ENCODE results near the gene SIGLEC11.
"Not testable (repeated sequence)": the region's sequence is repeated elsewhere in the genome, so short reads cannot be mapped to it uniquely, and the experiment has no call there.

SIGLEC11 gene

GRCh38 chr19:49971991-49972411, 11.0 kb upstream of the SIGLEC11 start:
- in situ Hi-C loops (cut with HindIII; ENCODE audit: low pct_ligation_motif_present, low sequenced_read_pairs): no loop called here
- H3K27me3 ChIP-seq (replicated peaks): no peaks in the 10 kb centered on the region
- no peak for TF ChIP-seq CTCF (IDR thresholded peaks at IDR 0.05; ENCODE audit: low read depth, low read length, missing control alignments)

GRCh38 chr19:49969355-49969754, 8.4 kb upstream of the SIGLEC11 start:
- H3K27ac ChIP-seq; H3K36me3 ChIP-seq (replicated peaks); H3K27me3 ChIP-seq (replicated peaks); in situ Hi-C loops (cut with HindIII; ENCODE audit: low pct_ligation_motif_present, low sequenced_read_pairs); H3K4me3 ChIP-seq (ENCODE audit: low read depth, low read length); DNase-seq: not testable (repeated sequence)

More at GRCh38 chr19:49971991-49972411, 11.0 kb upstream of the SIGLEC11 start:
- Histone ChIP-seq H3K4me3 (ENCODE audit: low read depth, low read length) (no peak overlapping the region), H3K36me3 (replicated peaks) (no peaks in the 10 kb centered on the region), H3K27ac (no peak overlapping the region)
- DNase-seq: no peak

- TF ChIP-seq CTCF (IDR thresholded peaks at IDR 0.05; ENCODE audit: low read depth, low read length, missing control alignments): no peak
- Histone ChIP-seq H3K27me3 (replicated peaks) (no peaks in the 10 kb centered on the region), H3K27ac (no peak overlapping the region), H3K4me3 (ENCODE audit: low read depth, low read length) (no peak overlapping the region), H3K36me3 (replicated peaks) (no peaks in the 10 kb centered on the region)
- in situ Hi-C loops (cut with HindIII; ENCODE audit: low pct_ligation_motif_present, low sequenced_read_pairs): no loop called here
- no peak for DNase-seq
Measured at GRCh38 chr19:49968279-49968922, 7.4 kb upstream of the SIGLEC11 start.

GRCh38 chr19:49959892-49960291, 1.1 kb downstream of the SIGLEC11 start:
- H3K36me3 ChIP-seq (replicated peaks); H3K27ac ChIP-seq; DNase-seq; H3K4me3 ChIP-seq (ENCODE audit: low read depth, low read length); in situ Hi-C loops (cut with HindIII; ENCODE audit: low pct_ligation_motif_present, low sequenced_read_pairs); H3K27me3 ChIP-seq (replicated peaks): not testable (repeated sequence)

- H3K27ac ChIP-seq; DNase-seq; H3K36me3 ChIP-seq (replicated peaks); H3K27me3 ChIP-seq (replicated peaks); H3K4me3 ChIP-seq (ENCODE audit: low read depth, low read length); in situ Hi-C loops (cut with HindIII; ENCODE audit: low pct_ligation_motif_present, low sequenced_read_pairs): not testable (repeated sequence)
Measured at GRCh38 chr19:49958596-49958995, 2.4 kb downstream of the SIGLEC11 start.

GRCh38 chr19:49958144-49958543, 2.8 kb downstream of the SIGLEC11 start:
- H3K27ac ChIP-seq; in situ Hi-C loops (cut with HindIII; ENCODE audit: low pct_ligation_motif_present, low sequenced_read_pairs); DNase-seq; H3K4me3 ChIP-seq (ENCODE audit: low read depth, low read length); H3K36me3 ChIP-seq (replicated peaks); H3K27me3 ChIP-seq (replicated peaks): not testable (repeated sequence)

GRCh38 chr19:49957262-49957915, 3.6 kb downstream of the SIGLEC11 start:
- Histone ChIP-seq H3K4me3 (ENCODE audit: low read depth, low read length) (no peak overlapping the region), H3K27ac (no peak overlapping the region), H3K36me3 (replicated peaks) (no peaks in the 10 kb centered on the region), H3K27me3 (replicated peaks) (no peaks in the 10 kb centered on the region)
- DNase-seq: no peak
- in situ Hi-C loops (cut with HindIII; ENCODE audit: low pct_ligation_motif_present, low sequenced_read_pairs): no loop called here
- TF ChIP-seq CTCF (IDR thresholded peaks at IDR 0.05; ENCODE audit: low read depth, low read length, missing control alignments): no peak

- in situ Hi-C loops (cut with HindIII; ENCODE audit: low pct_ligation_motif_present, low sequenced_read_pairs): no loop called here
- no peak overlapping the region for H3K27ac ChIP-seq
- TF ChIP-seq CTCF (IDR thresholded peaks at IDR 0.05; ENCODE audit: low read depth, low read length, missing control alignments): no peak
- no peak for DNase-seq
- H3K27me3 ChIP-seq (replicated peaks): no peaks in the 10 kb centered on the region
- H3K36me3 ChIP-seq (replicated peaks): no peaks in the 10 kb centered on the region
- no peak overlapping the region for H3K4me3 ChIP-seq (ENCODE audit: low read depth, low read length)
Measured at GRCh38 chr19:49956115-49956495, 4.9 kb downstream of the SIGLEC11 start.
